Hepatocyte (in vitro differentiated cells): Measurements from ENCODE around the gene NCS1.

Experiments used
- CTCF ChIP-seq: fragments of 200-600 bp; sonication (generic); IDR thresholded peaks from 2 replicates; pipeline ENCODE4 v1.5.1; 2016; ENCODE audit warnings: antibody characterized with exemption, mild to moderate bottlenecking; ENCODE audit not compliant: poor library complexity
- EZH2 ChIP-seq: fragments of 200-600 bp; sonication (generic); IDR thresholded peaks from 2 replicates; pipeline ENCODE4 v1.6.1; 2016; ENCODE audit warnings: antibody characterized with exemption, mild to moderate bottlenecking, borderline replicate concordance
- EZH2phosphoT487 ChIP-seq: fragments of 200-600 bp; sonication (generic); IDR thresholded peaks from one replicate; pipeline ENCODE4 v1.6.1; 2018; ENCODE audit warnings: antibody characterized with exemption, mild to moderate bottlenecking, low read depth, moderate library complexity; ENCODE audit not compliant: unreplicated experiment, severe bottlenecking

GRCh38 chr9:130143279-130143893 lies 28.8 kb upstream of the NCS1 start:
- TF ChIP-seq CTCF (no peak), EZH2 (no peak), EZH2phosphoT487 (no peak)
